ENCODE data around the gene SNTB2.

- TF ChIP-seq CTCF (conservative IDR thresholded peaks at IDR 0.05 in 1 of 2, IDR thresholded peaks at IDR 0.05 in 1 of 2; ENCODE audit: low read depth in 1 of 2, low read length in 2 of 2) (no peak), EZH2 (IDR thresholded peaks at IDR 0.05; ENCODE audit: low read length, missing control alignments) (no peak)
Observed at GRCh38 chr16:69319826-69320739, 133.1 kb downstream of the SNTB2 start.
